GM12878 (cell line): ENCODE results near the gene B4GALT5. TPM values are rescaled to one million over a fixed set of nuclear protein-coding genes. Genes with fewer than 3 reads are reported as not detected.

Source experiments
- ATAC-seq: fragments of 200-7000 bp; cut with Tn5 transposase; 3 replicates; pipeline ENCODE4 v1.9.1; 2020; ENCODE audit warnings: mild to moderate bottlenecking, moderate library complexity
- BruUV-seq: library from RNA; stranded (reverse); fragments of 400-500 nt; replicated peaks from 2 replicates; lab custom pipeline; 2021; lab: Mats Ljungman, UMichigan
- CTCF ChIA-PET: fragments of 300-600 bp; sonication (Branson Sonifier 250); formaldehyde crosslinking; extraction: SDS; loops from one replicate; lab custom pipeline; 2021; ENCODE audit warnings: inconsistent platforms; lab: Yijun Ruan, JAX
- POLR2A ChIA-PET: fragments of 350-600 bp; formaldehyde crosslinking; extraction: SDS; loops from one replicate; lab custom pipeline; 2021; ENCODE audit warnings: inconsistent platforms; lab: Charles Lee
- RAD21 ChIA-PET: fragments of 300-600 bp; sonication (Branson Sonifier 250); formaldehyde crosslinking; loops from one replicate; lab custom pipeline; 2023; ENCODE audit warnings: antibody characterized with exemption; ENCODE audit not compliant: unreplicated experiment; lab: Charles Lee
- SMC1A ChIA-PET: fragments of 300-600 bp; sonication (Branson Sonifier 250); formaldehyde crosslinking; loops from one replicate; lab custom pipeline; 2023; ENCODE audit not compliant: unreplicated experiment, uncharacterized antibody; lab: Charles Lee
- DNase-seq: peaks from one replicate; pipeline ENCODE4 v3.0.0-alpha.2; 2011; ENCODE audit warnings: low read depth, low spot score
- FAIRE-seq: peaks from 3 replicates; lab custom pipeline; 2011; peaks lifted over from hg19 to GRCh38; lab: Jason Lieb, UNC
- H2AFZ ChIP-seq: 2 replicates; pipeline ENCODE4 v1.6.0; 2011; ENCODE audit warnings: low read depth, low read length, control low read depth; ENCODE audit not compliant: control insufficient read depth
- H3K27ac ChIP-seq: 2 replicates; pipeline ENCODE4 v1.5.1; 2011; ENCODE audit warnings: control low read depth; ENCODE audit not compliant: control insufficient read depth, insufficient read depth
- H3K27me3 ChIP-seq, 2 experiments: replicated peaks in 1 of 2; 2 replicates each; pipeline versions ENCODE4 v1.6.0 to v1.6.1; 2011; ENCODE audit warnings: low read length in 1 of 2; ENCODE audit not compliant: control insufficient read depth in 2 of 2, insufficient read depth in 2 of 2
- H3K36me3 ChIP-seq, 2 experiments: 2 replicates each; pipeline ENCODE4 v1.5.1; 2011; ENCODE audit warnings: low read length in 1 of 2; ENCODE audit not compliant: control insufficient read depth in 2 of 2, insufficient read depth in 2 of 2
- H3K4me1 ChIP-seq: 2 replicates; pipeline ENCODE4 v1.6.1; 2011; ENCODE audit warnings: mild to moderate bottlenecking, low read length, moderate library complexity, mixed read lengths; ENCODE audit not compliant: control insufficient read depth, insufficient read depth
- H3K4me2 ChIP-seq: 2 replicates; pipeline ENCODE4 v1.6.0; 2011; ENCODE audit warnings: control low read depth; ENCODE audit not compliant: control insufficient read depth, insufficient read depth
- H3K4me3 ChIP-seq: fragments of 200-600 bp; sonication (generic); 2 replicates; pipeline ENCODE4 v1.5.1; 2016
- H3K79me2 ChIP-seq: 2 replicates; pipeline ENCODE4 v1.6.0; 2011; ENCODE audit warnings: low read length; ENCODE audit not compliant: control insufficient read depth, insufficient read depth
- H3K9ac ChIP-seq: 2 replicates; pipeline ENCODE4 v1.8.0; 2011; ENCODE audit warnings: low read length, control low read depth, mixed read lengths; ENCODE audit not compliant: control insufficient read depth, insufficient read depth
- H3K9me3 ChIP-seq: replicated peaks from 3 replicates; pipeline ENCODE4 v1.5.1; 2011; ENCODE audit warnings: mild to moderate bottlenecking, low read length; ENCODE audit not compliant: control insufficient read depth, insufficient read depth
- H4K20me1 ChIP-seq: 2 replicates; pipeline ENCODE4 v1.6.0; 2011; ENCODE audit not compliant: control insufficient read depth, insufficient read depth
- ATF2 ChIP-seq: IDR thresholded peaks from 2 replicates; pipeline ENCODE4 v1.6.1; 2012; ENCODE audit warnings: low read length, inconsistent platforms
- CHD1 ChIP-seq: IDR thresholded peaks from 2 replicates; pipeline ENCODE4 v1.6.1; 2012; ENCODE audit warnings: low read depth, low read length, improper control_type of control experiment
- CREB1 ChIP-seq: IDR thresholded peaks from 2 replicates; pipeline ENCODE4 v1.6.1; 2012; ENCODE audit warnings: low read depth, mild to moderate bottlenecking, inconsistent platforms
- CREM ChIP-seq: IDR thresholded peaks from 2 replicates; pipeline ENCODE4 v1.6.1; 2014; ENCODE audit warnings: antibody characterized with exemption, low read depth
- E4F1 ChIP-seq: fragments of 450-650 bp; IDR thresholded peaks from 2 replicates; pipeline ENCODE4 v1.6.1; 2018; ENCODE audit warnings: borderline replicate concordance, mild to moderate bottlenecking; ENCODE audit not compliant: partially characterized antibody
- EED ChIP-seq: sonication (generic); IDR thresholded peaks from 2 replicates; pipeline ENCODE4 v1.6.1; 2016; ENCODE audit warnings: antibody characterized with exemption, low read depth
- FOXM1 ChIP-seq: IDR thresholded peaks from 2 replicates; pipeline ENCODE4 v1.6.1; 2012; ENCODE audit warnings: low read depth, mild to moderate bottlenecking, inconsistent platforms, low read length, moderate library complexity
- HDGF ChIP-seq: fragments of 450-650 bp; IDR thresholded peaks from 2 replicates; pipeline ENCODE4 v1.6.1; 2016; ENCODE audit warnings: antibody characterized with exemption
- JUNB ChIP-seq: IDR thresholded peaks from 2 replicates; pipeline ENCODE4 v1.6.1; 2016; ENCODE audit warnings: antibody characterized with exemption, mild to moderate bottlenecking
- NR2C2 ChIP-seq: IDR thresholded peaks from 2 replicates; pipeline ENCODE4 v1.6.1; 2011; ENCODE audit warnings: borderline replicate concordance, low read depth; ENCODE audit not compliant: control insufficient read depth, insufficient read length
- POLR2AphosphoS5 ChIP-seq: IDR thresholded peaks from 2 replicates; pipeline ENCODE4 v1.6.1; 2011; ENCODE audit warnings: mild to moderate bottlenecking, low read length, inconsistent platforms
- POU2F2 ChIP-seq: IDR thresholded peaks from 3 replicates; pipeline ENCODE4 v1.6.1; 2011; ENCODE audit warnings: low read depth, mild to moderate bottlenecking, low read length, borderline replicate concordance
- RFX5 ChIP-seq: IDR thresholded peaks from 2 replicates; pipeline ENCODE4 v1.6.1; 2011; ENCODE audit warnings: low read depth, low read length, improper control_type of control experiment
- RUNX3 ChIP-seq: IDR thresholded peaks from 2 replicates; pipeline ENCODE4 v1.6.1; 2012; ENCODE audit warnings: low read length, inconsistent platforms
- SKIL ChIP-seq: fragments of 450-650 bp; IDR thresholded peaks from 2 replicates; pipeline ENCODE4 v1.6.1; 2017; ENCODE audit warnings: mild to moderate bottlenecking, low read depth, inconsistent platforms; ENCODE audit not compliant: poor library complexity, severe bottlenecking
- SMARCA5 ChIP-seq: fragments of 450-650 bp; IDR thresholded peaks from 2 replicates; pipeline ENCODE4 v1.6.1; 2017; ENCODE audit warnings: mild to moderate bottlenecking
- SP1 ChIP-seq: IDR thresholded peaks from one replicate; pipeline ENCODE4 v1.6.1; 2011; ENCODE audit warnings: low read depth, low read length
- SPI1 ChIP-seq: IDR thresholded peaks from 2 replicates; pipeline ENCODE4 v1.6.1; 2011; ENCODE audit warnings: low read depth, mild to moderate bottlenecking, low read length, moderate library complexity, borderline replicate concordance; ENCODE audit not compliant: insufficient read depth
- TARDBP ChIP-seq: IDR thresholded peaks from 2 replicates; pipeline ENCODE4 v1.6.1; 2016; ENCODE audit warnings: borderline replicate concordance
- ZZZ3 ChIP-seq: IDR thresholded peaks from 2 replicates; pipeline ENCODE4 v1.6.1; 2011; ENCODE audit warnings: low read depth; ENCODE audit not compliant: control insufficient read depth, insufficient read length
- WGBS: methylation state at CpG from one replicate; pipeline ENCODE4 v1.1.6; 2016; ENCODE audit warnings: low lambda C conversion rate; ENCODE audit not compliant: insufficient replicate concordance, insufficient coverage; ENCODE audit errors: missing lambda C conversion rate; 5-methylcytosine and 5-hydroxymethylcytosine counted together
- in situ Hi-C: fragments of 300-500 bp; cut with MboI; formaldehyde crosslinking; loops from 9 replicates; pipeline ENCODE4 v1.14.3; 2018; ENCODE audit warnings: mixed read lengths
- intact Hi-C: fragments of 100-400 bp; cut with micrococcal nuclease; formaldehyde crosslinking; loops from one replicate; pipeline ENCODE4 v1.14.2; 2022; ENCODE audit not compliant: unreplicated experiment
- polyA plus RNA-seq, 11 experiments: library from polyadenylated mRNA; depleted of rRNA in 4 of 11; unstranded in 6 of 11; stranded (reverse) in 5 of 11; fragments of >200 nt; fragmentation: Nextera tagmentation in 4 of 11; fragmentation: Illumina TruSeq in 1 of 11; extraction: Ambion mirVana in 4 of 11; extraction: Trizol in 1 of 11; gene quantifications; 1 replicate in 1 of 11; 2 replicates in 10 of 11; pipeline versions ENCODE4 v1.2.1 to v1.2.3, GENCODE V29; 2011 to 2016; ENCODE audit warnings: inconsistent platforms in 2 of 11, missing spikeins in 2 of 11, low read depth in 1 of 11
- total RNA-seq, 4 experiments: library from RNA; depleted of rRNA in 3 of 4; stranded (reverse); fragments of >200 nt in 3 of 4; fragmentation: Illumina TruSeq in 1 of 4; extraction: Trizol in 1 of 4; gene quantifications; 2 replicates each; pipeline versions ENCODE4 v1.2.1 to v1.2.3, GENCODE V29; 2013 to 2021

Gene B4GALT5
- total and polyA plus RNA-seq, 10 of the 15 experiments (the other 5 are each of a cell fraction or from before 2014, with no cell fraction given): 2.0 to 55.5 (median 20.2) TPM

GRCh38 chr20:49685161-49685601 lies 28.5 kb downstream of the B4GALT5 start:
- 40% methylated on average over 4 of the region's 4 CpGs for WGBS
- peak; percentile 61 for ATAC-seq
- in situ Hi-C loops (loop anchor here (25.0 kb wide), 1 partner anchor 827 kb away; the partner anchor contains the start of gene PTPN1), intact Hi-C loops (no loop called here)
- DNase-seq: no peak
- Histone ChIP-seq H3K27me3 (no peaks in the 10 kb centered on the region), H3K4me3 (peak overlapping the region; percentile 9; the same call in 1 of the 2 replicates), H3K4me2 (peak overlapping the region; percentile 46), H3K9ac (no peak overlapping the region), H3K4me1 (peaks cover 40% of the 10 kb centered on the region), H3K79me2 (peaks cover 79% of the 10 kb centered on the region), H4K20me1 (no peaks in the 10 kb centered on the region), H3K27ac (0 out of 2 replicates have a peak overlapping the region, but pooled peaks have one; percentile 27), H3K9me3 (no peaks in the 10 kb centered on the region), H2AFZ (no peak overlapping the region), H3K36me3 (peaks cover 3 to 10% of the 10 kb centered on the region in 2 experiments; a peak in 3 of 4 replicates)
- CTCF ChIA-PET: interaction anchor here (0.8 to 2.9 kb wide), 2 partner anchors 15 to 18 kb away, joined by 3 to 12 read pairs; no protein-coding TSS in a partner anchor
- SMC1A ChIA-PET: interaction anchor here (0.7 to 2.0 kb wide), 10 partner anchors 9 to 159 kb away, joined by 3 to 16 read pairs (median 4); no protein-coding TSS in a partner anchor
- BruUV-seq: no TSS peak
- RAD21 ChIA-PET: interaction anchor here (0.9 to 1.1 kb wide), 4 partner anchors 11 to 138 kb away, joined by 3 to 4 read pairs (median 4); no protein-coding TSS in a partner anchor
- POLR2A ChIA-PET: interaction anchor here (0.6 to 1.2 kb wide), 4 partner anchors 12 to 53 kb away, joined by 3 to 4 read pairs (median 4); no protein-coding TSS in a partner anchor
- peak; percentile 23 for FAIRE-seq
- TF ChIP-seq POU2F2: no peak
- TF ChIP-seq NR2C2: no peak
- no peak for TF ChIP-seq TARDBP
- no peak for TF ChIP-seq SP1
- no peak for TF ChIP-seq CHD1
- TF ChIP-seq SPI1: no peak
- peak; percentile 56 for TF ChIP-seq SKIL
- peak; percentile 38; the same call in 1 of the 2 replicates for TF ChIP-seq ATF2
- 0 out of 2 replicates have a peak, but pooled peaks have one; percentile 12 for TF ChIP-seq FOXM1
- TF ChIP-seq HDGF: no peak
- TF ChIP-seq E4F1: no peak
- 0 out of 2 replicates have a peak, but pooled peaks have one; percentile 32 for TF ChIP-seq EED
- TF ChIP-seq SMARCA5: no peak
- TF ChIP-seq POLR2AphosphoS5: no peak
- TF ChIP-seq RUNX3: peak; percentile 62; the same call in 1 of the 2 replicates
- 0 out of 2 replicates have a peak, but pooled peaks have one; percentile 55 for TF ChIP-seq RFX5
- peak; percentile 41 for TF ChIP-seq JUNB
- 0 out of 2 replicates have a peak, but pooled peaks have one; percentile 31 for TF ChIP-seq CREB1
- TF ChIP-seq ZZZ3: no peak
- TF ChIP-seq CREM: 0 out of 2 replicates have a peak, but pooled peaks have one; percentile 11
